Epithelial cell of proximal tubule (primary cell): Measurements from ENCODE around the gene SLC26A4. TPM values are rescaled to one million over a fixed set of nuclear protein-coding genes. Genes with fewer than 3 reads are reported as not detected.
A peak's percentile ranks its signal among the peaks of the same experiment; 100 is the strongest.

Experiments
- DNase-seq: peaks from one replicate; pipeline ENCODE4 v3.0.0-alpha.2; 2011; ENCODE audit warnings: low read depth
- H3K4me3 ChIP-seq: 2 replicates; pipeline ENCODE4 v1.5.1; 2011; ENCODE audit warnings: low read depth, mild to moderate bottlenecking, low read length
- total RNA-seq: library from RNA; depleted of rRNA; stranded (reverse); fragments of >200 nt; gene quantifications from 2 replicates; pipeline ENCODE4 v1.2.3, GENCODE V29; 2015
- TF ChIP-seq, protein P1 (sequence below): conservative IDR thresholded peaks from 2 replicates; pipeline ENCODE4 v1.5.1; 2012; ENCODE audit warnings: low read depth, mild to moderate bottlenecking, low read length

The SLC26A4 gene
- total RNA-seq, 1 donor from 2014 or later = 0.35 TPM

- no peak overlapping the region for H3K4me3 ChIP-seq
- TF ChIP-seq, protein P1, sequence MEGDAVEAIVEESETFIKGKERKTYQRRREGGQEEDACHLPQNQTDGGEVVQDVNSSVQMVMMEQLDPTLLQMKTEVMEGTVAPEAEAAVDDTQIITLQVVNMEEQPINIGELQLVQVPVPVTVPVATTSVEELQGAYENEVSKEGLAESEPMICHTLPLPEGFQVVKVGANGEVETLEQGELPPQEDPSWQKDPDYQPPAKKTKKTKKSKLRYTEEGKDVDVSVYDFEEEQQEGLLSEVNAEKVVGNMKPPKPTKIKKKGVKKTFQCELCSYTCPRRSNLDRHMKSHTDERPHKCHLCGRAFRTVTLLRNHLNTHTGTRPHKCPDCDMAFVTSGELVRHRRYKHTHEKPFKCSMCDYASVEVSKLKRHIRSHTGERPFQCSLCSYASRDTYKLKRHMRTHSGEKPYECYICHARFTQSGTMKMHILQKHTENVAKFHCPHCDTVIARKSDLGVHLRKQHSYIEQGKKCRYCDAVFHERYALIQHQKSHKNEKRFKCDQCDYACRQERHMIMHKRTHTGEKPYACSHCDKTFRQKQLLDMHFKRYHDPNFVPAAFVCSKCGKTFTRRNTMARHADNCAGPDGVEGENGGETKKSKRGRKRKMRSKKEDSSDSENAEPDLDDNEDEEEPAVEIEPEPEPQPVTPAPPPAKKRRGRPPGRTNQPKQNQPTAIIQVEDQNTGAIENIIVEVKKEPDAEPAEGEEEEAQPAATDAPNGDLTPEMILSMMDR = no peak
- peak; percentile 19 for DNase-seq
These were observed 962 bp upstream of the SLC26A4 start for GRCh38 chr7:107659666-107660065.

DNA sequence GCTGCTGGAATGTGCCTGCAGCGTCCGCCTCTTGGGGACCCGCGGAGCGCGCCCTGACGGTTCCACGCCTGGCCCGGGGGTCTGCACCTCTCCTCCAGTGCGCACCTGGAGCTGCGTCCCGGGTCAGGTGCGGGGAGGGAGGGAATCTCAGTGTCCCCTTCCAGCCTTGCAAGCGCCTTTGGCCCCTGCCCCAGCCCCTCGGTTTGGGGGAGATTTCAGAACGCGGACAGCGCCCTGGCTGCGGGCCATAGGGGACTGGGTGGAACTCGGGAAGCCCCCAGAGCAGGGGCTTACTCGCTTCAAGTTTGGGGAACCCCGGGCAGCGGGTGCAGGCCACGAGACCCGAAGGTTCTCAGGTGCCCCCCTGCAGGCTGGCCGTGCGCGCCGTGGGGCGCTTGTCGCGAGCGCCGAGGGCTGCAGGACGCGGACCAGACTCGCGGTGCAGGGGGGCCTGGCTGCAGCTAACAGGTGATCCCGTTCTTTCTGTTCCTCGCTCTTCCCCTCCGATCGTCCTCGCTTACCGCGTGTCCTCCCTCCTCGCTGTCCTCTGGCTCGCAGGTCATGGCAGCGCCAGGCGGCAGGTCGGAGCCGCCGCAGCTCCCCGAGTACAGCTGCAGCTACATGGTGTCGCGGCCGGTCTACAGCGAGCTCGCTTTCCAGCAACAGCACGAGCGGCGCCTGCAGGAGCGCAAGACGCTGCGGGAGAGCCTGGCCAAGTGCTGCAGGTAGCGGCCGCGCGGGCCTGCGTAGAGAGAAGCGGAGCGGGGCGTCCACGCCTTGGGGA, 645 bp downstream of the SLC26A4 start:
- TF ChIP-seq, protein P1 = no peak
- DNase-seq = no peak
- H3K4me3 ChIP-seq = peak overlapping the region; percentile 55

DNA sequence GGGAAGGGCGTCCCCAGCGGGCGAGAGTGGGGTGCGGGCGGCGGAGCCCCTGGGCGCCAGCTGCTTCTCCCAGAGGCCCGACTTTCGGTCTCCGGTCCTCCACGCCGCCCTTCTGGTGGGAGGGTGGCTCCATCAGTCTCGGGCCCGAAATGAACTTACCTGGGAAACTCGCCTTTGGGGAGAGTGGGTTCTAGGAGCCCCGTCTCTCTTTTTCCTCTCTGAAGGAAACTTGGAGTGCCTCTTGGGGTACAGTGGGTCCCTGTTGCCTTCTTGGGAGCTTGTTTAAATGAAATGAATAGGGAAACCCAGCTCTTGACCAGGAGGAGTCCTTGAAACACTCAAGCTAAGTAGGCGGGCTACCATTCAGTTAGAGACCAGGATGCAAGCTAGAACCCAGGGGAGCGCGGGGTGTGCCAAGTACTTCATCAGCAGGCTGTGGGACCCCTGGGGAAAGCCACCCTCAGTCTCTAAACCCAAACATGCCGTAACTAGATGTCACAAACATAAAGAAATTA, 1.3 kb downstream of the SLC26A4 start:
- H3K4me3 ChIP-seq = peak overlapping the region; percentile 55
- TF ChIP-seq, protein P1 = no peak
- no peak for DNase-seq

GRCh38 chr7:107663196-107663595, 2.6 kb downstream of the SLC26A4 start:
- no peak for DNase-seq
- TF ChIP-seq, protein P1 = no peak
- no peak overlapping the region for H3K4me3 ChIP-seq

GRCh38 chr7:107666790-107667189, 6.2 kb downstream of the SLC26A4 start:
- TF ChIP-seq, protein P1 = no peak
- DNase-seq = no peak
- no peak overlapping the region for H3K4me3 ChIP-seq

DNA sequence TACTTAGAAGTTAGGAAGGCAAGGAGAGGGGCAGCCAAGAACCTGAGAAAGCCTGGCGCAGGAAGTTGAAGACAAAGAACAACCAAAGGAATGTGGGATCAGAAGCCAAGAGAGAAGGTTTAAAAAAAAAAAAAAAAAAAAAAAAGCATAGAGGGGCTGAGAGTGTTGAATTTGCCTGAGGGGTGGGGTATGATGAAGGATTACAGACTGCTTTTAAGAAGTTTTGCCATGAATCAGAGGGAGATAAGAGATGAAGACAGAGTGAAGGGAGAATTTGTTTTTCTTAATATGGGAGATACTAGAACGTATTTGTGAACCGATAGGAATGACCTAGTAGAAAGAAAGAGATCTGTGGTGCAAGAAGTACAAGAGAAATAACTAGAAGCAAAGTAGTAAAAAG, 6.7 kb downstream of the SLC26A4 start:
- TF ChIP-seq, protein P1 = no peak
- no peak overlapping the region for H3K4me3 ChIP-seq
- DNase-seq = no peak

- no peak for DNase-seq
- no peak overlapping the region for H3K4me3 ChIP-seq
- TF ChIP-seq, protein P1 = no peak
These were observed 7.7 kb downstream of the SLC26A4 start for GRCh38 chr7:107668296-107668695.
